HepG2 (cell line): Measurements from ENCODE around the gene NFE2L2. TPM values are rescaled to one million over a fixed set of nuclear protein-coding genes. Genes with fewer than 3 reads are reported as not detected.

Experiments
- ARNTL ChIP-seq: sonication (generic); formaldehyde crosslinking; IDR thresholded peaks from 2 replicates; pipeline ENCODE4 v1.4.0; 2020; ENCODE audit warnings: mild to moderate bottlenecking, missing genetic modification reagents
- ATAD3A ChIP-seq: sonication (generic); formaldehyde crosslinking; IDR thresholded peaks from 2 replicates; pipeline ENCODE4 v1.4.0; 2020; ENCODE audit warnings: missing genetic modification reagents
- ATF7 ChIP-seq, 2 experiments: fragments of 450-650 bp in 1 of 2; sonication (generic) in 1 of 2; formaldehyde crosslinking in 1 of 2; IDR thresholded peaks; 2 replicates each; pipeline versions ENCODE4 v1.4.0 to v1.6.1; 2016 to 2020; ENCODE audit warnings: antibody characterized with exemption in 1 of 2, mild to moderate bottlenecking in 1 of 2, missing genetic modification reagents in 1 of 2
- E2F2 ChIP-seq: sonication (generic); formaldehyde crosslinking; IDR thresholded peaks from 2 replicates; pipeline ENCODE4 v1.4.0; 2020; ENCODE audit warnings: missing genetic modification reagents, borderline replicate concordance
- FIP1L1 ChIP-seq: fragments of 200-400 bp; formaldehyde crosslinking; IDR thresholded peaks from 2 replicates; pipeline ENCODE4 v1.6.1; 2018; ENCODE audit warnings: low read depth, mild to moderate bottlenecking, low read length, moderate library complexity, borderline replicate concordance; ENCODE audit not compliant: insufficient read depth
- GMEB1 ChIP-seq: sonication (generic); formaldehyde crosslinking; IDR thresholded peaks from 2 replicates; pipeline ENCODE4 v1.5.1; 2020; ENCODE audit warnings: missing genetic modification reagents, mild to moderate bottlenecking, borderline replicate concordance
- KAT8 ChIP-seq: IDR thresholded peaks from 2 replicates; pipeline ENCODE4 v1.6.1; 2016; ENCODE audit warnings: missing genetic modification reagents, missing compliant biosample characterization
- MEIS1 ChIP-seq: sonication (generic); formaldehyde crosslinking; IDR thresholded peaks from 2 replicates; pipeline ENCODE4 v1.9.0; 2021; ENCODE audit warnings: mild to moderate bottlenecking, missing genetic modification reagents, moderate library complexity, borderline replicate concordance
- MTF2 ChIP-seq: sonication (generic); formaldehyde crosslinking; IDR thresholded peaks from 2 replicates; pipeline ENCODE4 v1.5.0; 2020; ENCODE audit warnings: missing genetic modification reagents, borderline replicate concordance
- NCOA1 ChIP-seq: sonication (generic); formaldehyde crosslinking; IDR thresholded peaks from 2 replicates; pipeline ENCODE4 v1.9.0; 2021; ENCODE audit warnings: missing genetic modification reagents
- NCOA5 ChIP-seq: sonication (generic); formaldehyde crosslinking; IDR thresholded peaks from 2 replicates; pipeline ENCODE4 v1.4.0; 2020; ENCODE audit warnings: missing genetic modification reagents
- NR1H2 ChIP-seq: sonication (generic); formaldehyde crosslinking; IDR thresholded peaks from 2 replicates; pipeline ENCODE4 v1.8.1; 2022; ENCODE audit warnings: low read depth, missing genetic modification reagents, borderline replicate concordance
- NR2F1 ChIP-seq, 2 experiments: fragments of 450-650 bp in 1 of 2; formaldehyde crosslinking in 1 of 2; IDR thresholded peaks; 2 replicates each; pipeline versions ENCODE4 v1.5.0 to v1.6.1; 2016 to 2020; ENCODE audit warnings: mild to moderate bottlenecking in 1 of 2, missing compliant biosample characterization in 1 of 2, missing genetic modification reagents in 1 of 2, moderate library complexity in 1 of 2
- POLR2AphosphoS5 ChIP-seq: IDR thresholded peaks from 2 replicates; pipeline ENCODE4 v1.6.1; 2012; ENCODE audit warnings: low read depth, low read length
- RNF2 ChIP-seq: fragments of 450-650 bp; conservative IDR thresholded peaks from 2 replicates; pipeline ENCODE4 v1.6.1; 2016; ENCODE audit warnings: low read depth
- RORA ChIP-seq: sonication (generic); formaldehyde crosslinking; IDR thresholded peaks from 2 replicates; pipeline ENCODE4 v1.5.0; 2020; ENCODE audit warnings: mild to moderate bottlenecking, missing genetic modification reagents, moderate library complexity
- YEATS4 ChIP-seq: sonication (generic); formaldehyde crosslinking; IDR thresholded peaks from 2 replicates; pipeline ENCODE4 v1.4.0; 2020; ENCODE audit warnings: missing genetic modification reagents, borderline replicate concordance
- ZBTB7A ChIP-seq: sonication (generic); formaldehyde crosslinking; IDR thresholded peaks from 2 replicates; pipeline ENCODE4 v1.8.0; 2022; ENCODE audit warnings: mild to moderate bottlenecking, missing genetic modification reagents
- ZNF446 ChIP-seq: sonication (generic); formaldehyde crosslinking; IDR thresholded peaks from 2 replicates; pipeline ENCODE4 v1.5.0; 2020; ENCODE audit warnings: mild to moderate bottlenecking, missing genetic modification reagents
- ZNF552 ChIP-seq: sonication (generic); formaldehyde crosslinking; IDR thresholded peaks from 2 replicates; pipeline ENCODE4 v1.9.0; 2022; ENCODE audit warnings: missing genetic modification reagents, mild to moderate bottlenecking, borderline replicate concordance
- ZNF567 ChIP-seq: sonication (generic); formaldehyde crosslinking; IDR thresholded peaks from 2 replicates; pipeline ENCODE4 v1.8.1; 2023; ENCODE audit warnings: mild to moderate bottlenecking, missing genetic modification reagents, borderline replicate concordance
- ZNF577 ChIP-seq: sonication (generic); formaldehyde crosslinking; IDR thresholded peaks from 2 replicates; pipeline ENCODE4 v1.4.0; 2020; ENCODE audit warnings: mild to moderate bottlenecking, low read depth, missing genetic modification reagents, borderline replicate concordance
- ZSCAN30 ChIP-seq: sonication (generic); formaldehyde crosslinking; IDR thresholded peaks from 2 replicates; pipeline ENCODE4 v1.5.0; 2020; ENCODE audit warnings: mild to moderate bottlenecking, missing genetic modification reagents
- polyA plus RNA-seq, 8 experiments: library from polyadenylated mRNA; depleted of rRNA in 3 of 8; stranded (reverse) in 7 of 8; unstranded in 1 of 8; fragments of >200 nt; fragmentation: Illumina TruSeq in 4 of 8; extraction: Trizol in 4 of 8; gene quantifications; 2 replicates each; pipeline versions ENCODE4 v1.2.1 to v1.2.3, GENCODE V29; 2011 to 2016; ENCODE audit warnings: low read depth in 4 of 8, missing spikeins in 1 of 8, mixed read lengths in 1 of 8; ENCODE audit not compliant: insufficient read depth in 1 of 8
- total RNA-seq, 5 experiments: library from RNA; depleted of rRNA; stranded (reverse); fragments of >200 nt; fragmentation: Illumina TruSeq; extraction: Trizol; gene quantifications; 2 replicates each; pipeline ENCODE4 v1.2.3, GENCODE V29; 2016; ENCODE audit warnings: low read depth in 1 of 5
- TF ChIP-seq, protein P1 (sequence below): sonication (generic); formaldehyde crosslinking; IDR thresholded peaks from 2 replicates; pipeline ENCODE4 v1.5.0; 2020; ENCODE audit warnings: missing genetic modification reagents, mild to moderate bottlenecking, borderline replicate concordance
- TF ChIP-seq, protein P2 (sequence below): conservative IDR thresholded peaks from 2 replicates; pipeline ENCODE4 v1.6.1; 2018; ENCODE audit warnings: missing genetic modification reagents

The NFE2L2 gene
- total and polyA plus RNA-seq, 2 of the 13 experiments (the other 11 are each of a cell fraction or from before 2014, with no cell fraction given) = 84.6 to 215 TPM

DNA sequence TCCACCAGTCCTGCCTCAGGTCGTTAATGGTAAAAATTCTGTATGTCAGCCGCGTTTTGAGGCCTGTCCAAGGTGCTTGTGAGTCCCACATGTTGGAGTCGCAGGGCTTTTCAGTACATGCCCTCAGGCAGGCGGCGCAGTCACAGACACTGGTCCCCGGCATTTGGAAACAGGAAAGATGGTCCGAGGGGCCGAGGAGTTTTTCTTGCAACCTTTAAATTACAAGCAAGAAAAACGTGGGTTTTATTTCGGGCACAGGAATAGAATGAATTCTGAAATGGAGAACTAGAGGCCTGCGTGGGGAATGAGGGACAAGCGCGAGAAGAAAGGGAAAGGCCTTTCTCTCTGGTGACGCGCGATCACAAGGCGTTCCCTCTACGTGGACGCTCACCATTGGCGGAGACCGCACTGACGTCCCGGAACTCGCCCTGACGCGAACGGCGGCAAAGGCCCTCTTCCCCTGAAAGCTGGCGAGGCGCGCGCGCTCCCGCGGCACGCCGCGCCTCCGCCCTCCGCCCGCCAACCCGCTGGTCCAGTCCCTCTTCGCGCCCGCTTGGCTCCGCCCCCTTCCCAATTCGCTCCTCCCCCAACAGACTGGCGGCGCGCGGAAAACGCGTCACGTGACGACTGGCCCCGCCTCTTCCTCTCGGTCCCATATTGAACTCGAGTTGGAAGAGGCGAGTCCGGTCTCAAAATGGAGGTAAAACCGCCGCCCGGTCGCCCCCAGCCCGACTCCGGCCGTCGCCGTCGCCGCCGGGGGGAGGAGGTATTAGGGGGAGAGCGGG is 52.2 kb downstream of the NFE2L2 start, which contains the start of gene HNRNPA3 (continued):
- TF ChIP-seq, protein P1, sequence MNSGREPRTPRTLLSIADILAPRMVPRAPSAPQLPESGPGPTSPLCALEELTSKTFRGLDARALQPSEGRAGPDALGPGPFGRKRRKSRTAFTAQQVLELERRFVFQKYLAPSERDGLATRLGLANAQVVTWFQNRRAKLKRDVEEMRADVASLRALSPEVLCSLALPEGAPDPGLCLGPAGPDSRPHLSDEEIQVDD (CRISPR knock-in tag) = no peak
- peak; percentile 61 for TF ChIP-seq ARNTL
- TF ChIP-seq, protein P2, sequence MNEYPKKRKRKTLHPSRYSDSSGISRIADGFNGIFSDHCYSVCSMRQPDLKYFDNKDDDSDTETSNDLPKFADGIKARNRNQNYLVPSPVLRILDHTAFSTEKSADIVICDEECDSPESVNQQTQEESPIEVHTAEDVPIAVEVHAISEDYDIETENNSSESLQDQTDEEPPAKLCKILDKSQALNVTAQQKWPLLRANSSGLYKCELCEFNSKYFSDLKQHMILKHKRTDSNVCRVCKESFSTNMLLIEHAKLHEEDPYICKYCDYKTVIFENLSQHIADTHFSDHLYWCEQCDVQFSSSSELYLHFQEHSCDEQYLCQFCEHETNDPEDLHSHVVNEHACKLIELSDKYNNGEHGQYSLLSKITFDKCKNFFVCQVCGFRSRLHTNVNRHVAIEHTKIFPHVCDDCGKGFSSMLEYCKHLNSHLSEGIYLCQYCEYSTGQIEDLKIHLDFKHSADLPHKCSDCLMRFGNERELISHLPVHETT (CRISPR knock-in tag) = no peak; the same call in 1 of the 2 replicates
- TF ChIP-seq NCOA5 (CRISPR knock-in tag) = no peak
- 0 out of 2 replicates have a peak, but pooled peaks have one; percentile 6 for TF ChIP-seq ZNF446 (CRISPR knock-in tag)
- TF ChIP-seq ZBTB7A = no peak
- no peak for TF ChIP-seq ATAD3A (CRISPR knock-in tag)
- no peak for TF ChIP-seq MEIS1 (CRISPR knock-in tag)
- peak; percentile 91 for TF ChIP-seq GMEB1 (CRISPR knock-in tag)
- TF ChIP-seq RORA (CRISPR knock-in tag) = no peak
- TF ChIP-seq ZNF577 = no peak
- peak; percentile 19; the same call in 1 of the 2 replicates for TF ChIP-seq ZSCAN30 (CRISPR knock-in tag)
- no peak for TF ChIP-seq MTF2 (CRISPR knock-in tag)
- no peak for TF ChIP-seq NR1H2 (CRISPR knock-in tag)
- TF ChIP-seq YEATS4 (CRISPR knock-in tag) = peak; percentile 95
- TF ChIP-seq ZNF567 (CRISPR knock-in tag) = no peak
- peak in 1 of 2 experiments; percentile 46; a peak in 1 of 4 replicates for TF ChIP-seq NR2F1 (CRISPR knock-in tag; IDR thresholded peaks at IDR 0.05)
- no peak for TF ChIP-seq FIP1L1
- TF ChIP-seq ATF7 (IDR thresholded peaks at IDR 0.05) = no peak
- no peak for TF ChIP-seq ATF7 (CRISPR knock-in tag; IDR thresholded peaks at IDR 0.05)
- TF ChIP-seq RNF2 = peak; percentile 36; the same call in 1 of the 2 replicates
- peak; percentile 98 for TF ChIP-seq POLR2AphosphoS5
- TF ChIP-seq ZNF552 = no peak
- TF ChIP-seq KAT8 (CRISPR knock-in tag) = peak; percentile 80
- TF ChIP-seq E2F2 (CRISPR knock-in tag) = no peak; the same call in 1 of the 2 replicates
- no peak for TF ChIP-seq NCOA1 (CRISPR knock-in tag)
